Type B pancreatic cell (in vitro differentiated cells): ENCODE results near the gene CFAP53. TPM values are rescaled to one million over a fixed set of nuclear protein-coding genes. Genes with fewer than 3 reads are reported as not detected.

Experiments
- DNase-seq: peaks from one replicate; pipeline ENCODE4 v3.0.0; 2021; ENCODE audit warnings: mixed read lengths; ENCODE audit not compliant: unreplicated experiment; ENCODE audit errors: extremely low spot score
- H3K27ac Mint-ChIP-seq: 2 replicates; pipeline ENCODE4 v1.8.0; 2021; ENCODE audit warnings: mild to moderate bottlenecking, mixed read lengths
- H3K27me3 Mint-ChIP-seq: 2 replicates; pipeline ENCODE4 v1.8.0; 2021; ENCODE audit warnings: mixed read lengths
- H3K36me3 Mint-ChIP-seq: 2 replicates; pipeline ENCODE4 v1.8.0; 2021; ENCODE audit warnings: mixed read lengths
- H3K4me1 Mint-ChIP-seq: one replicate; pipeline ENCODE4 v1.8.0; 2021; ENCODE audit warnings: mixed read lengths; ENCODE audit not compliant: unreplicated experiment
- H3K4me3 Mint-ChIP-seq: 2 replicates; pipeline ENCODE4 v1.8.0; 2021; ENCODE audit warnings: mild to moderate bottlenecking, mixed read lengths
- H3K9me3 Mint-ChIP-seq: 2 replicates; pipeline ENCODE4 v1.8.0; 2021; ENCODE audit warnings: mixed read lengths
- total RNA-seq: library from RNA; stranded (reverse); gene quantifications from 2 replicates; pipeline ENCODE4 v1.2.1, GENCODE V29; 2021; ENCODE audit warnings: low replicate concordance
- TF ChIP-seq, protein P1 (sequence below): fragments of 200-600 bp; sonication (generic); conservative IDR thresholded peaks from 2 replicates; pipeline ENCODE4 v1.5.0; 2021; ENCODE audit warnings: antibody characterized with exemption, mild to moderate bottlenecking

Gene CFAP53
- total RNA-seq, 1 donor from 2014 or later: 1.1 TPM

DNA sequence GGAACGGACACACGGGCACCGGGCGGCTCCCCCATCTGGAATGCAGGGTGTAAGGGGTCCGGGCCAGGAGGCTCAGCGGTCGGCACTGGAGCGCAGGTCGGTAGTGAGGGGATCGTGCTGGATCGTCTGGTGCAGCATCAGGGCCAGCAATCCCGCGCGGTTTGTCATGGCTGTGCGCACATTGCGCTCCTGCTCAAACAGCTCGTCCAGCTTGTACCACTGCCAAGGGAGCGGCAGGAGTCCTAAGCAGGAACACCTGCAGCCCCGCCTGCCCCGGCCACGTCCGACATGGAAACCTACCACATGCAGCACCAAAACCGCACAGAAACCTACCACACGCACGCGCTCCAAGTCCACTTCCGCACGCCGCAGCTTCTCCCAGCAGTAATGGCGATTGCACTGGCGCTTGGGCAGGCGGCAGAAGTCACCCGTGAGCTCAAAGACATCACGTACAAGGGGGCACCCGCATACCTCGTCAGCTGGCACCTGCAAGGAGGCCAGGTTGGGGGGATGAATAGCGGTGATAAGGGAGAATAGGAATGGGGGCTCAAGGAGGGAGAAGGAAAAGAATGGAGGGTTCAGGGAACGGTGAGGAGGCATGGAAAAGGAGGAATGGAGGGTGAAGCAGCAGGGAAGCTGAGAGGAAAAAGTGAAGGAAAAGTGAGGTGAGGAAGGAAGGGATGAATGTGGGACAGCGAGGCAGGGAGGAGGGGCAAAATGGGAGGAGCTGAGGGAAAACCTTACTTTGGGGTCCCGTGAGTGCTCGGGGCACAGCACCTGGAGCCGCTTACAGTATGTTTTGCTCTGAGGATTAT is 16.4 kb upstream of the CFAP53 start:
- H3K9me3 Mint-ChIP-seq: no peaks in the 10 kb centered on the region
- H3K4me1 Mint-ChIP-seq: peaks cover 37% of the 10 kb centered on the region
- H3K27ac Mint-ChIP-seq: peak overlapping the region; percentile 59
- peak overlapping the region; percentile 35 for H3K4me3 Mint-ChIP-seq
- DNase-seq: no peak
- no peaks in the 10 kb centered on the region for H3K27me3 Mint-ChIP-seq
- TF ChIP-seq, protein P1, sequence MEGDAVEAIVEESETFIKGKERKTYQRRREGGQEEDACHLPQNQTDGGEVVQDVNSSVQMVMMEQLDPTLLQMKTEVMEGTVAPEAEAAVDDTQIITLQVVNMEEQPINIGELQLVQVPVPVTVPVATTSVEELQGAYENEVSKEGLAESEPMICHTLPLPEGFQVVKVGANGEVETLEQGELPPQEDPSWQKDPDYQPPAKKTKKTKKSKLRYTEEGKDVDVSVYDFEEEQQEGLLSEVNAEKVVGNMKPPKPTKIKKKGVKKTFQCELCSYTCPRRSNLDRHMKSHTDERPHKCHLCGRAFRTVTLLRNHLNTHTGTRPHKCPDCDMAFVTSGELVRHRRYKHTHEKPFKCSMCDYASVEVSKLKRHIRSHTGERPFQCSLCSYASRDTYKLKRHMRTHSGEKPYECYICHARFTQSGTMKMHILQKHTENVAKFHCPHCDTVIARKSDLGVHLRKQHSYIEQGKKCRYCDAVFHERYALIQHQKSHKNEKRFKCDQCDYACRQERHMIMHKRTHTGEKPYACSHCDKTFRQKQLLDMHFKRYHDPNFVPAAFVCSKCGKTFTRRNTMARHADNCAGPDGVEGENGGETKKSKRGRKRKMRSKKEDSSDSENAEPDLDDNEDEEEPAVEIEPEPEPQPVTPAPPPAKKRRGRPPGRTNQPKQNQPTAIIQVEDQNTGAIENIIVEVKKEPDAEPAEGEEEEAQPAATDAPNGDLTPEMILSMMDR: no peak
- peaks cover 32% of the 10 kb centered on the region for H3K36me3 Mint-ChIP-seq

DNA sequence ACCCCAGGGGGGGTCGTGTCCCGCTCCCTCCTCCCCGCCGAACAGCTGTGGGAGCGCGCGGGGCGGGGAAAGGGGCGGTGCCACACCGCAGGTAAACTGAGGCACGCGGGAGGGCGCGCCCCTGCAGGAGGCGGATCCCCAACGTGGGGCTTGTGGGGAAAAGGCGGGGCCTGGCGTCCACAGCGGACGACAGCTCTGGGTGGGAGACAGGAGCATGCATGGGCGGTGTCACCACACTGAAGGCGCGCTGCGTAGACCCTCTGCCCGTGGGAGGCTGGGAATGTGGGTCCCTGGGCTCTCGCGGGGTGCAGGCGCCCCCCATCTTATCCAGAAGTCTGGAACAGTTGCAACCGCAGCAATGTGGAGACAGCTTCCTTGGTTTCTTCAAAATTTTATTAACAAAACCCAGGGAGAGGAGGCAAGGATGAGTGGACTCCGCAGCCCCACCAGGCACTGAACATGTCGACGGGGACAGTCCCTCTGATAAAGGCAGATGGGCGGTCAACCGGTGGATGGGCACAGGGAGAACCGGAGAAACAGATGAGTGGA is 15.8 kb upstream of the CFAP53 start:
- no peak for DNase-seq
- no peaks in the 10 kb centered on the region for H3K9me3 Mint-ChIP-seq
- peak overlapping the region; percentile 98 for H3K4me3 Mint-ChIP-seq
- peaks cover 29% of the 10 kb centered on the region for H3K36me3 Mint-ChIP-seq
- H3K27me3 Mint-ChIP-seq: no peaks in the 10 kb centered on the region
- H3K4me1 Mint-ChIP-seq: peaks cover 30% of the 10 kb centered on the region
- TF ChIP-seq, protein P1: no peak
- peak overlapping the region; percentile 95 for H3K27ac Mint-ChIP-seq

DNA sequence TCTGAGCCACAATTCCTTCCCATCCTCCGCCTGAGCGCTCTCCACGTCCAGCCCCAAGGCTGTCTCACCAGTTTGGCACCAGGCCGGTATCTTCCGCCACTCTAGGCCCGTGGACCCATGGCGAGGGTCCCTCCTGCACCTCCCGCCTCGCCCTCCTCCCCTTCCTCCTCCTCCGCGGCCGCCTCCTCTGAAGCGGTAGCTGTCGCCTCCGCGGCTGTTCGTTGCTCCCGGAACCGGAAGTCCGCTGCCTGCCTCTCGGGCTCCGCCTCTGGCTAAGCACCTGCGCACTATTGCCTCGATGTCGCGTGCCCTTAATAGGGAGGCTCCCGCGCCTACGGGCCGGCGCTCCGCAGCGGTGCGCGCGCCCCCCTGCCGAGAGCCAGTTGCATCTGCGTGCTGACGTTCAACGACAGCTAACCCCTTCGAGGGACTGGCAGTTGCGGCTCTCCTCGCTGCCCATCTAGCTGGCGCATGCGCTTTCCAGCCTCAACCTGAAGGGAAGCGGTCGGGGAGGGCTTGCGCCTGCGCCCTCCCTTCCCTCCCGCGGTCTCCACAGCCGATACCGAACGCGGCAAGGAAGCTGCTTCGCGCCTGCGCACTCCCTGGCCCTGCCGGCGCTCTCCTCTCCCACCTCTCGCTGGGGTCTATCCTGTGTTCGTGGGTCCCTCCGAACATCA is 15.1 kb upstream of the CFAP53 start, which contains the start of gene MBD1:
TSS of gene MBD1 (minus strand) at position 229 of the 677 bp plus-strand sequence. CDS start 1,531 bp downstream, outside the sequence.
- peak; percentile 96 for DNase-seq
- Mint-ChIP-seq H3K27me3 (no peaks in the 10 kb centered on the region), H3K36me3 (peaks cover 33% of the 10 kb centered on the region), H3K27ac (peak within 1 kb of the TSS; percentile 95), H3K9me3 (no peaks in the 10 kb centered on the region), H3K4me1 (peaks cover 26% of the 10 kb centered on the region), H3K4me3 (peak within 1 kb of the TSS; percentile 98)
- TF ChIP-seq, protein P1: peak; percentile 42

DNA sequence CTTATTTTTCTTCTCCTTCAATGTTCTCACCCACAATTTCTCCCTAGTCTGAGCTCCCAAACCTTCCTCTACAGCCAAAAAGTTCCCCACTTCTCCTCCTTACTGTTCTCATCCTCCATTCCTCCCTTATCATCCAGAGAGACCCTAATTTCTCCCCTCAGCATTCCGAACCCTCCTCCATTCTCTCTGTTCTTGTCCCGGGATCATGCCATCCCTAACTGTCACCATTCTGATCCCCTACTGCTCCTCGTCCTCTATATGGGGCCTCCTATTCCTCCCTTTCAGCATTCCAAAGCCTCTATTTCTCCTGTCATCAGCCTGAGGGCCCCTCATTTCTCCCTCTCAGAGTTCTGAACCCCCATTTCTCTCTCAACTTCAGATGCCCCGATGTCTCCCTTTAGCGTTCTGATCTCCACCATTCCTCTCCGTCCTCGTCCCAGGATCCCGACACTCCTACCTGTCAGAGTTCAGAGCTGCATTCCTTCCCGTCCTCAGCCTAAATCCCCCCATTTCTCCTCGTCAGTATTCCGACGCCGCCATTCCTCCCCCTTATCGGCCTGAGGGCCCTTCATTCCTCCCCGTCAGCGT is 14.5 kb upstream of the CFAP53 start:
- no peak for DNase-seq
- TF ChIP-seq, protein P1: no peak
- Mint-ChIP-seq H3K27ac (peak overlapping the region; percentile 95), H3K36me3 (peaks cover 36% of the 10 kb centered on the region), H3K27me3 (no peaks in the 10 kb centered on the region), H3K4me3 (peak overlapping the region; percentile 98), H3K4me1 (peaks cover 21% of the 10 kb centered on the region), H3K9me3 (no peaks in the 10 kb centered on the region)

DNA sequence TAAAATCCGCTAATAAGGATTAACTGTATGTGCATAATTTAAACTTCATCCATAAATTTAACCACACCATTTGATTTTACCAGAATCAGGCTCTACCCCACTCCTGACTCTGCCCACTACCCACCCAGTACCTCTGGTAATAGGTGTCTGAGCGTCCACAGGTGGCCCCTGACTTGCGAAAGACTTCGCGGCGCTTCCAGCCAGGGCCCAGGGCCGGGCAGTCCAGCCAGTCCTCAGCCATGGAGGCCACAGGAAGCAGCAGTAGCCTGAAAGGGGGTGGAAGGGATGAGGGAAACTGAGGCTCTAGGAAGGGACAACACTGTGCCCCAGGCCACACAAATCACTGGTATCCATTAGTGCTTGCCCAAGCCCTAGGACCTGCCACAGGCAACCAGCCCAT is 13.5 kb upstream of the CFAP53 start:
- Mint-ChIP-seq H3K27me3 (no peaks in the 10 kb centered on the region), H3K9me3 (no peaks in the 10 kb centered on the region), H3K4me3 (peak overlapping the region; percentile 98), H3K27ac (no peak overlapping the region), H3K36me3 (peaks cover 41% of the 10 kb centered on the region), H3K4me1 (peaks cover 21% of the 10 kb centered on the region)
- no peak for DNase-seq
- TF ChIP-seq, protein P1: no peak
